GM12892 (cell line): ENCODE data around the gene CDH8.

Source experiments
- POLR2A ChIP-seq: IDR thresholded peaks from 2 replicates; pipeline ENCODE4 v1.6.1; 2011; ENCODE audit warnings: low read depth, low read length, control low read depth
- POLR2AphosphoS5 ChIP-seq: IDR thresholded peaks from 2 replicates; pipeline ENCODE4 v1.6.1; 2011; ENCODE audit warnings: low read depth, low read length, control low read depth

- TF ChIP-seq POLR2AphosphoS5 (no peak), POLR2A (no peak)
These were observed 156.9 kb downstream of the CDH8 start for GRCh38 chr16:61879306-61879705.
